Kidney epithelial cell (primary cell): ENCODE data around the gene TMEM178A. TPM values are rescaled to one million over a fixed set of nuclear protein-coding genes. Genes with fewer than 3 reads are reported as not detected.
"Not testable (repeated sequence)": the region's sequence is repeated elsewhere in the genome, so short reads cannot be mapped to it uniquely, and the experiment has no call there.

Source experiments
- DNase-seq: peaks from one replicate; pipeline ENCODE4 v3.0.0-alpha.2; 2010; ENCODE audit warnings: low read depth
- H3K27me3 ChIP-seq: 2 replicates; pipeline ENCODE4 v1.6.0; 2011; ENCODE audit warnings: low read length; ENCODE audit not compliant: control insufficient read depth, insufficient read depth
- H3K36me3 ChIP-seq: 2 replicates; pipeline ENCODE4 v1.5.1; 2011; ENCODE audit warnings: low read length; ENCODE audit not compliant: control insufficient read depth, insufficient read depth
- H3K4me3 ChIP-seq: 2 replicates; pipeline ENCODE4 v1.5.1; 2011; ENCODE audit warnings: low read depth, mild to moderate bottlenecking, control low read depth, low read length
- CTCF ChIP-seq: IDR thresholded peaks from 2 replicates; pipeline ENCODE4 v1.5.1; 2011; ENCODE audit warnings: mild to moderate bottlenecking, moderate library complexity, low read length, control low read depth, inconsistent platforms; ENCODE audit not compliant: insufficient read depth, poor library complexity, severe bottlenecking
- total RNA-seq: library from RNA; depleted of rRNA; stranded (reverse); fragments of >200 nt; gene quantifications from 2 replicates; pipeline ENCODE4 v1.2.3, GENCODE V29; 2015

Gene TMEM178A
- total RNA-seq, 1 donor from 2014 or later = 1.7 TPM

GRCh38 chr2:39623917-39624316 is 41.8 kb upstream of the TMEM178A start:
- H3K4me3 ChIP-seq = no peak overlapping the region
- H3K36me3 ChIP-seq = no peaks in the 10 kb centered on the region
- H3K27me3 ChIP-seq = no peaks in the 10 kb centered on the region
- no peak for TF ChIP-seq CTCF
- no peak for DNase-seq

DNA sequence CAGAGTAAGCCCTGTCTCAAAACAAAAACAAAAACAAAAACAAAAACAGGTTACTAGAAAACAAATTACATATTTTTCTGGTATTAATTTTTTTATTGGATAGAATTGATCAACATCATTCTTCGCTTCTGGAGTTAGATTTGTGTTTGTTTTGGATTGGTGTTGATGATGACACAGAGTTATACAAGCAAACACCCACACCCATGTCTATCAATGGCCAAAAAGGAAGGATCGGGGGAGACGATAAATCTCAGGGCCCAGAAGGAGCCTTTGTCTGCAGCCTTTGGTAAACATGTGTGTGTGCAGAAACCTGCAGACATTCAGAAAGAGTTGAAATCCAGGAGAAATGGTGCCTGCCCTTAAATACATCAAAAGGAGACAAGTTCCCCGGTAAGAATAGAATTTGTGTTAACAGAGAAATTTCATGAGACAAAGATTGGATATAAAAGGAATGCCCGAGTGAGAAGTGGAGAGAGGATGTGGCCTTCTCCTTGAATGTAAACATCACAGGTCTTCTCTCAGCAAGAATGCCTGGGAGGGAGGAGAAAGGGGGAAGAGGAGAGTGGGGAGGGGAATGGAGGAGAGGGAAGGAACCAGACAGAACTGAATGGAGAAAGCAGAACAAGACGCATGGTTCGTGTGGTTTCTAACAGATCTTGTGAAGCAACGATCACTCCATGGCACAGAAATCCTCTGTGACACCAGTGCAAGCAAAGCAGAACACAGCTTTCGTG is 40.4 kb upstream of the TMEM178A start:
- no peaks in the 10 kb centered on the region for H3K27me3 ChIP-seq
- no peak overlapping the region for H3K4me3 ChIP-seq
- DNase-seq = no peak
- no peaks in the 10 kb centered on the region for H3K36me3 ChIP-seq
- TF ChIP-seq CTCF = no peak

DNA sequence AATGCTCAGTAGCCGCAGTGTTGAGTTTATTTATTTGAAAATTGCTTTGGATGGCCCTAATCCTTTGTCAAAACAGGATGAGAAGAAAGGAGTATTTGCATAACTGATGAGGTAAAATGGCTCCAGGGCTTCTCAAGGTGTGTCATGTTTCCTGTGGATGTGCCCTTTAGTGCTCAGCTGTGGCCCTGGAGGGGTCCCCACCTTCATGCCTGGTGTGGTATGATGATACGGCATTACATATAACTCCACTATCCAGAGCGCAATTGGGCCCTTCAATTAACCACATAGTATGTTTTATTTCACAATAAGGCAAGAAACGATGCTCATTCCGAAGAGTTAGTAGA is 39.8 kb upstream of the TMEM178A start:
- H3K27me3 ChIP-seq = no peaks in the 10 kb centered on the region
- DNase-seq = no peak
- no peaks in the 10 kb centered on the region for H3K36me3 ChIP-seq
- TF ChIP-seq CTCF = no peak
- no peak overlapping the region for H3K4me3 ChIP-seq

- not testable (repeated sequence) for H3K27me3 ChIP-seq, DNase-seq, H3K4me3 ChIP-seq, H3K36me3 ChIP-seq
Observed at GRCh38 chr2:39628346-39628745, 37.4 kb upstream of the TMEM178A start.

DNA sequence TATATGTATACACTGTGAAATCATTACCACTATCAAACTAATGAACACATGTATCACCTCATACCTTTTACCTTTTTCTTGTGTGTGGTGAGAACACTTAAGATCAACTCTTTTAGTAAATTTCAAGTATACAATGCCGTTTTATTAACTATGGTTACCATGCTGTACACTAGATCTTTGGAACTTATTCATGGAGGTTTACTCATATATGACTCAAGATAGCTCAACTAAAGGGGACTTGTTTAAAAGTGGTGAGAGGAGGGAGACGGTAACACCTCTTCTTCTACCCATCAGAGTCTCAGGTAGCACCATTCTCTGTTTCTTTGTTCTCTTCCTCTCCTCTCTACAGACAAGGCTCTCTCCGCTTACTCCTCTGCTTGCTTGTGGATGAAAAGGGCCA is 36.1 kb upstream of the TMEM178A start:
- DNase-seq = no peak

DNA sequence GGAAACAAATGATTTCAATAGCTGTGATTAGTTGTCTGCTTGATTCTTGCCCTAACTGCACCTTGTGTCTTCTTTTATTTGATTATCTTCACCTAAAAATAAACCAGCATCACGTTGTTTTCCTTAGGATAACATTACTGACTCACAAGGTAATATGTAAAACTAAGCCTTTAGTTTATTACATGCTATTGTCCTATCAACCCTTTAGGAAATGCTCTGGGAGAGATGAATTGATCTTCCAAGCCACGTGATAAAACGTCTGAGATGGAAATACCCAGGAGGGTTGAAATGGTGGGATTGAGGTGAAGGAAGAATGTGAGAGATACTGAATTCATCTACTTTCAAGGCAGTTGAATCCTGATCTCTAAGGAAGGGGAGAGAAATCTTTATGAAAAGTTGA is 34.5 kb upstream of the TMEM178A start:
- DNase-seq = no peak
- TF ChIP-seq CTCF = no peak
- no peaks in the 10 kb centered on the region for H3K36me3 ChIP-seq
- no peak overlapping the region for H3K4me3 ChIP-seq
- H3K27me3 ChIP-seq = no peaks in the 10 kb centered on the region

More for the DNA sequence above, 36.1 kb upstream of the TMEM178A start:
- no peak for TF ChIP-seq CTCF
- Histone ChIP-seq H3K4me3 (no peak overlapping the region), H3K36me3 (no peaks in the 10 kb centered on the region), H3K27me3 (no peaks in the 10 kb centered on the region)
